ENCODE results near the gene COPRS. TPM values are rescaled to one million over a fixed set of nuclear protein-coding genes. Genes with fewer than 3 reads are reported as not detected.

COPRS gene, protein sequence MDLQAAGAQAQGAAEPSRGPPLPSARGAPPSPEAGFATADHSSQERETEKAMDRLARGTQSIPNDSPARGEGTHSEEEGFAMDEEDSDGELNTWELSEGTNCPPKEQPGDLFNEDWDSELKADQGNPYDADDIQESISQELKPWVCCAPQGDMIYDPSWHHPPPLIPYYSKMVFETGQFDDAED
- total RNA-seq (10 to 100 TPM; 56.9 to 69.2 TPM), polyA plus RNA-seq (100 to 1,000 TPM; 101 to 122 TPM)
- long read RNA-seq, donor 1, partial matches to known transcripts, result 1 of 2 reads
- long read RNA-seq, donor 1, other reads (novel, unspliced or antisense), result 1 of 2 reads
- long read RNA-seq, donor 2, transcript COPRS-201 (4 exons, 968 nt), result major isoform, 33 of 34 reads
- long read RNA-seq, donor 2, partial matches to known transcripts, result 0 of 34 reads
- long read RNA-seq, donor 2, other reads (novel, unspliced or antisense), result 1 of 34 reads

DNA sequence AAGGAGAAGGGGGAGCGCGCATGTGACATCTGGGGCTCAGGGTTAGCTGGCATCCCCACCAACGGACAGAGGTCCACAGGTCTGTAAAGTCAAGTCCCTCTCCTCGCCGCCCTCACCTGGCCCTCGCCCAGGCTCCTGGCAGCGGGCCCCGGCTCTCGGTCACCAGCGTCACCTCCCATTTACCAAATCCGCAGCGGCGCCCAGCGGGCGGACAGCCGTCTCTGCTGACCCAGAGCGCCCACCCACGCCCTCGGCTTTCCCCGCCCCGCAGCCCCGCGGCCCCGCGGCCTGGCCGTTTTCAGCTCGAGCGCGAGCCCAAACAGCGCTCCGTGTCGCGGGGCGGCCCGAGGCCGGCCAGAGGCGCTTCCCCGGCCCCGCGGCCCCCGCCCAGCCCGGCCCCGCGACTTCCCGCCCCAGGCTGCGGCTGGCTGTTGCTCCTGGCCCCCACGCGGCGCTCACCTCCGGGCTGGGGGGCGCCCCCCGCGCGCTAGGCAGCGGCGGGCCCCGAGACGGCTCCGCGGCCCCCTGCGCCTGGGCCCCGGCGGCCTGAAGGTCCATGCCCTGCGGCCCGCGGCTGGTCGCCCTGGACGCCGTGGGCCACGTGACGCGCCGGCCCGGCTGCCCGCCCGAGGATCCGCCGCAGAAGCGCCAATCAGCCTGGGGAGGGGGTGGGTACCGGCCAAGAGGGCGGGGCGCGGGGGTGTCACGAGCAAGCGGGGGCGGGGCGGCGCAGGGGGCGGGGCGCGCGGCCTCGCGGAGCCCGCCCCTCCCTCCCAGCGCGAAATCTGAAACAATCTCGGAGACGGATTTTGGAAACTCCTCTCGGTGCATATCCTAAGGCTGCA, at the start of gene COPRS:
TSS of gene COPRS (minus strand) at position 603 of the 845 bp plus-strand sequence. CDS start at position 558, 45 bp downstream.
- peak; percentile 91 for ATAC-seq (ENCODE audit: low FRiP score)
- Histone ChIP-seq H3K4me1 (ENCODE audit: control insufficient read depth in 1 of 2, insufficient read depth in 2 of 2, low read length in 2 of 2) (peaks cover 2 to 9% of the 10 kb centered on the region in 2 donors), H3K27me3 (ENCODE audit: control insufficient read depth in 1 of 2, insufficient read depth in 2 of 2, low read length in 1 of 2) (no peaks in the 10 kb centered on the region), H3K27ac (ENCODE audit: low read depth in 1 of 2, low read length in 2 of 2) (peak within 1 kb of the TSS; percentile 70 to 83), H3K9me3 (ENCODE audit: control insufficient read depth, low read length) (no peaks in the 10 kb centered on the region), H3K4me3 (ENCODE audit: low read length in 2 of 2) (peak within 1 kb of the TSS; percentile 88 to 100), H3K36me3 (ENCODE audit: control insufficient read depth in 1 of 2, insufficient read depth in 2 of 2, low read length in 1 of 2) (peaks cover 0 to 2% of the 10 kb centered on the region in 2 donors)
- WGBS, 2 donors, result 0 to 1% methylated on average over 35 to 100 of the region's 100 CpGs
- peak; percentile 92 to 95 for DNase-seq
- intact Hi-C loops (cut with DNase I), result no loop called here

DNA sequence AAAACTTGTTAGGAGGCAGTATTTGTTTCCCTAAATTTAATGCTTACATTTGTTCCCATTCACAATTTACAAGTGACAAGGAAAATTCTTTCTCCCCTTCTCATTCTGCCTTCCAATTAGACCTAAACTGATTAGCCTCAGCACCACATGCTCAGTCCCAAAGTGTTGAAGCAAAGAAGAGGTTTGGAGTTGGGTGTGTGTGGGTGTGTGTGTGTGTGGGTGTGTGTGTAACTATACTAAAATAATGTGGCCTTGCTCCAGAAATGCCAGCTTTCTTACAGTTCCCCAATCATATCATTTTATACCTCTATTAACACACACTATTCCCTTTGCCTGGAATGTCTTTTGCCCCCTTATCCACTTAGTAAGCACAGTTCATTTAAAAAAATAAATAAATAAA, 49.3 kb upstream of the COPRS start:
- no peaks in the 10 kb centered on the region for H3K36me3 ChIP-seq (ENCODE audit: control insufficient read depth in 1 of 2, insufficient read depth in 2 of 2, low read length in 1 of 2)
- intact Hi-C loops (cut with DNase I), result loop anchor here (10.0 kb wide), 2 partner anchors 354 to 474 kb away; no protein-coding TSS in a partner anchor
- H3K27me3 ChIP-seq (ENCODE audit: control insufficient read depth in 1 of 2, insufficient read depth in 2 of 2, low read length in 1 of 2), result no peaks in the 10 kb centered on the region
- ATAC-seq (ENCODE audit: low FRiP score), result no peak
- DNase-seq, result no peak
- peaks cover 0 to 2% of the 10 kb centered on the region in 2 donors for H3K4me1 ChIP-seq (ENCODE audit: control insufficient read depth in 1 of 2, insufficient read depth in 2 of 2, low read length in 2 of 2)
- no peak overlapping the region for H3K27ac ChIP-seq (ENCODE audit: low read depth in 1 of 2, low read length in 2 of 2)
- H3K4me3 ChIP-seq (ENCODE audit: low read length in 2 of 2), result no peak overlapping the region
- no peaks in the 10 kb centered on the region for H3K9me3 ChIP-seq (ENCODE audit: control insufficient read depth, low read length)

- no peaks in the 10 kb centered on the region for H3K9me3 ChIP-seq (ENCODE audit: control insufficient read depth, low read length)
- peak in 1 of 2 donors; percentile 71 for DNase-seq
- intact Hi-C loops (cut with DNase I), result loop anchor here (10.0 kb wide), 2 partner anchors 353 to 473 kb away; no protein-coding TSS in a partner anchor
- no peak overlapping the region for H3K4me3 ChIP-seq (ENCODE audit: low read length in 2 of 2)
- no peaks in the 10 kb centered on the region for H3K27me3 ChIP-seq (ENCODE audit: control insufficient read depth in 1 of 2, insufficient read depth in 2 of 2, low read length in 1 of 2)
- ATAC-seq (ENCODE audit: low FRiP score), result no peak
- H3K36me3 ChIP-seq (ENCODE audit: control insufficient read depth in 1 of 2, insufficient read depth in 2 of 2, low read length in 1 of 2), result no peaks in the 10 kb centered on the region
- H3K27ac ChIP-seq (ENCODE audit: low read depth in 1 of 2, low read length in 2 of 2), result peak overlapping the region in 1 of 2 donors; percentile 33
- WGBS, 2 donors, result 1 to 3% methylated on average over 7 of the region's 7 CpGs
- H3K4me1 ChIP-seq (ENCODE audit: control insufficient read depth in 1 of 2, insufficient read depth in 2 of 2, low read length in 2 of 2), result peaks cover 0 to 2% of the 10 kb centered on the region in 2 donors
Observed at GRCh38 chr17:31907342-31907962, 48.4 kb upstream of the COPRS start.

DNA sequence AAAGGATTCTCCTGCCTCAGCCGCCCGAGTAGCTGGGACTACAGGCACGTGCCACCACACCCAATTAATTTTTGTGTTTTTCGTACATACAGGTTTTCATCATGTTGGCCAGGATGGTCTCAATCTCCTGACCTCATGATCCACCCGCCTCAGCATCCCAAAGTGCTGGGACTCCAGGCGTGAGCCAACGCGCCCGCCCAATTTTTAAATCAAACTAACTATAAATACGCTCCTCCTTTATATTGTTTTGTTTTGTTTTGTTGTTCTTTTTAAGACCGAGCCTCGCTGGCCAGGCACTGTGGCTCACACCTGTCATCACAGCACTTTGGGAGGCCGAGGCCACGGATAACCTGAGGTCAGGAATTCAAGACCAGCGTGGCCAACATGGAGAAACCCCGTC, 44.4 kb upstream of the COPRS start:
- peaks cover 0 to 2% of the 10 kb centered on the region in 2 donors for H3K4me1 ChIP-seq (ENCODE audit: control insufficient read depth in 1 of 2, insufficient read depth in 2 of 2, low read length in 2 of 2)
- peaks cover 0 to 4% of the 10 kb centered on the region in 2 donors for H3K36me3 ChIP-seq (ENCODE audit: control insufficient read depth in 1 of 2, insufficient read depth in 2 of 2, low read length in 1 of 2)
- H3K4me3 ChIP-seq (ENCODE audit: low read length in 2 of 2), result no peak overlapping the region
- 93 to 96% methylated on average over 16 of the region's 16 CpGs for WGBS, 2 donors
- no peak overlapping the region for H3K27ac ChIP-seq (ENCODE audit: low read depth in 1 of 2, low read length in 2 of 2)
- H3K27me3 ChIP-seq (ENCODE audit: control insufficient read depth in 1 of 2, insufficient read depth in 2 of 2, low read length in 1 of 2), result no peaks in the 10 kb centered on the region
- ATAC-seq (ENCODE audit: low FRiP score) (no peak), DNase-seq (no peak)
- no peaks in the 10 kb centered on the region for H3K9me3 ChIP-seq (ENCODE audit: control insufficient read depth, low read length)
- intact Hi-C loops (cut with DNase I), result loop anchor here (5.0 to 10.0 kb wide), 3 partner anchors 349 to 469 kb away; no protein-coding TSS in a partner anchor

DNA sequence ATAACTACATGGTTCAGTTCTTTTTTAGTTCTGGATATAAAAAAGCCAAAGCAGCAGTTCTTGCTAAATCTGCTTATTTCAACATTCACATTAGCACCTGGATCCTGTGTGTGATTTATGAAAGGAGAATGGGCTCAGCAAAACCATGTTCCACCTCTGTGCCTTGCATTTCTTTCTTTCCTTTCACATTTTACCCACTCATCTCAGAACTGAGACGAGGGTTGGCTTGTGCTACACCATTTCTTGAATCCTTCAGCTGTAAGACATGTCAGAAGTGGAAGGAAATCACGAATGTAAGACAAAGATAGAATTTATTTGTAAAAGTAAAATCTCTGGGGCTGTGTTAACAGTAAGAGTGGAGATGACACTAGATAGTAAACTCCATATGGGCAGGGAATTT, 43.6 kb upstream of the COPRS start:
- 43 to 51% methylated on average over 2 of the region's 2 CpGs for WGBS, 2 donors
- H3K27me3 ChIP-seq (ENCODE audit: control insufficient read depth in 1 of 2, insufficient read depth in 2 of 2, low read length in 1 of 2), result no peaks in the 10 kb centered on the region
- ATAC-seq (ENCODE audit: low FRiP score) (no peak), DNase-seq (no peak)
- peaks cover 4% of the 10 kb centered on the region in 2 donors for H3K36me3 ChIP-seq (ENCODE audit: control insufficient read depth in 1 of 2, insufficient read depth in 2 of 2, low read length in 1 of 2)
- intact Hi-C loops (cut with DNase I), result loop anchor here (5.0 to 10.0 kb wide), 3 partner anchors 348 to 468 kb away; no protein-coding TSS in a partner anchor
- no peaks in the 10 kb centered on the region for H3K9me3 ChIP-seq (ENCODE audit: control insufficient read depth, low read length)
- no peak overlapping the region for H3K27ac ChIP-seq (ENCODE audit: low read depth in 1 of 2, low read length in 2 of 2)
- no peak overlapping the region for H3K4me3 ChIP-seq (ENCODE audit: low read length in 2 of 2)
- no peaks in the 10 kb centered on the region for H3K4me1 ChIP-seq (ENCODE audit: control insufficient read depth in 1 of 2, insufficient read depth in 2 of 2, low read length in 2 of 2)

GRCh38 chr17:31900877-31901276, 41.8 kb upstream of the COPRS start:
- Histone ChIP-seq H3K36me3 (ENCODE audit: control insufficient read depth in 1 of 2, insufficient read depth in 2 of 2, low read length in 1 of 2) (peaks cover 4% of the 10 kb centered on the region in 2 donors), H3K27me3 (ENCODE audit: control insufficient read depth in 1 of 2, insufficient read depth in 2 of 2, low read length in 1 of 2) (no peaks in the 10 kb centered on the region), H3K4me1 (ENCODE audit: control insufficient read depth in 1 of 2, insufficient read depth in 2 of 2, low read length in 2 of 2) (no peaks in the 10 kb centered on the region), H3K9me3 (ENCODE audit: control insufficient read depth, low read length) (no peaks in the 10 kb centered on the region), H3K27ac (ENCODE audit: low read depth in 1 of 2, low read length in 2 of 2) (no peak overlapping the region), H3K4me3 (ENCODE audit: low read length in 2 of 2) (peak overlapping the region; percentile 82)
- DNase-seq (no peak), ATAC-seq (ENCODE audit: low FRiP score) (no peak)
- intact Hi-C loops (cut with DNase I), result loop anchor here (2.0 to 10.0 kb wide), 5 partner anchors 40 to 466 kb away; no protein-coding TSS in a partner anchor
- 7 to 9% methylated on average over 5 of the region's 5 CpGs for WGBS, 2 donors

DNA sequence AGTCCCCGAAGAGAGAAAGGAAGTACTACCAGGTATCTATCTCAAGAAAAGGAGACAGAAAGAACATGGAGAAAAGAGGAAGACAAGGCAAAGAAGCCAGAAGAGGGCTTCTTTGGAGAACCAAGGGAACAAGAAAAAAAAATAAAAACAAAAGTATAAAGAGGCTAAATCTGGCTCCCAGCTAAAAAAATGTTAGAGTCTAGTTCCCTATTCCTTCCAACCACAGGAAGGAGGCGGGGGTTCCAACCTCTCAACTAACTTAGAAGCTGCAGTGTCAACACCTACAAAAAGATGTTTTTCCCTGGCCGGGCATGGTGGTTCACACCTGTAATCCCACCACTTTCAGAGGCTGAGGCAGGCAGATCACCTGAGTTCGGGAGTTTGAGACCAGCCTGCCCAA, 29.1 kb upstream of the COPRS start:
- intact Hi-C loops (cut with DNase I), result no loop called here
- peaks cover 9 to 10% of the 10 kb centered on the region in 2 donors for H3K36me3 ChIP-seq (ENCODE audit: control insufficient read depth in 1 of 2, insufficient read depth in 2 of 2, low read length in 1 of 2)
- no peaks in the 10 kb centered on the region for H3K9me3 ChIP-seq (ENCODE audit: control insufficient read depth, low read length)
- 84% methylated on average over 4 of the region's 4 CpGs for WGBS, 2 donors
- no peaks in the 10 kb centered on the region for H3K27me3 ChIP-seq (ENCODE audit: control insufficient read depth in 1 of 2, insufficient read depth in 2 of 2, low read length in 1 of 2)
- ATAC-seq (ENCODE audit: low FRiP score) (no peak), DNase-seq (no peak)
- H3K4me1 ChIP-seq (ENCODE audit: control insufficient read depth in 1 of 2, insufficient read depth in 2 of 2, low read length in 2 of 2), result no peaks in the 10 kb centered on the region
- H3K27ac ChIP-seq (ENCODE audit: low read depth in 1 of 2, low read length in 2 of 2), result no peak overlapping the region
- no peak overlapping the region for H3K4me3 ChIP-seq (ENCODE audit: low read length in 2 of 2)

- ATAC-seq (ENCODE audit: low FRiP score), result no peak
- 84 to 86% methylated on average over 6 of the region's 6 CpGs for WGBS, 2 donors
- peaks cover 4 to 10% of the 10 kb centered on the region in 2 donors for H3K36me3 ChIP-seq (ENCODE audit: control insufficient read depth in 1 of 2, insufficient read depth in 2 of 2, low read length in 1 of 2)
- no peaks in the 10 kb centered on the region for H3K9me3 ChIP-seq (ENCODE audit: control insufficient read depth, low read length)
- H3K27ac ChIP-seq (ENCODE audit: low read depth in 1 of 2, low read length in 2 of 2), result no peak overlapping the region
- H3K4me1 ChIP-seq (ENCODE audit: control insufficient read depth in 1 of 2, insufficient read depth in 2 of 2, low read length in 2 of 2), result no peaks in the 10 kb centered on the region
- intact Hi-C loops (cut with DNase I), result no loop called here
- DNase-seq, result no peak
- no peaks in the 10 kb centered on the region for H3K27me3 ChIP-seq (ENCODE audit: control insufficient read depth in 1 of 2, insufficient read depth in 2 of 2, low read length in 1 of 2)
- H3K4me3 ChIP-seq (ENCODE audit: low read length in 2 of 2), result no peak overlapping the region
Observed at GRCh38 chr17:31882571-31882970, 23.5 kb upstream of the COPRS start.
